GM12864 (cell line): ENCODE results near the gene SEC16B.

Source experiments
- DNase-seq: peaks from one replicate; pipeline ENCODE4 v3.0.0-alpha.2; 2011; ENCODE audit warnings: low read depth
- H3K4me3 ChIP-seq: 2 replicates; pipeline ENCODE4 v1.5.1; 2011; ENCODE audit warnings: mild to moderate bottlenecking, low read depth, low read length, control low read depth
- TF ChIP-seq, protein P1 (sequence below): IDR thresholded peaks from 2 replicates; pipeline ENCODE4 v1.5.1; 2011; ENCODE audit warnings: low read depth, mild to moderate bottlenecking, moderate library complexity, low read length, control low read depth, inconsistent platforms; ENCODE audit errors: missing control alignments

The SEC16B gene, protein sequence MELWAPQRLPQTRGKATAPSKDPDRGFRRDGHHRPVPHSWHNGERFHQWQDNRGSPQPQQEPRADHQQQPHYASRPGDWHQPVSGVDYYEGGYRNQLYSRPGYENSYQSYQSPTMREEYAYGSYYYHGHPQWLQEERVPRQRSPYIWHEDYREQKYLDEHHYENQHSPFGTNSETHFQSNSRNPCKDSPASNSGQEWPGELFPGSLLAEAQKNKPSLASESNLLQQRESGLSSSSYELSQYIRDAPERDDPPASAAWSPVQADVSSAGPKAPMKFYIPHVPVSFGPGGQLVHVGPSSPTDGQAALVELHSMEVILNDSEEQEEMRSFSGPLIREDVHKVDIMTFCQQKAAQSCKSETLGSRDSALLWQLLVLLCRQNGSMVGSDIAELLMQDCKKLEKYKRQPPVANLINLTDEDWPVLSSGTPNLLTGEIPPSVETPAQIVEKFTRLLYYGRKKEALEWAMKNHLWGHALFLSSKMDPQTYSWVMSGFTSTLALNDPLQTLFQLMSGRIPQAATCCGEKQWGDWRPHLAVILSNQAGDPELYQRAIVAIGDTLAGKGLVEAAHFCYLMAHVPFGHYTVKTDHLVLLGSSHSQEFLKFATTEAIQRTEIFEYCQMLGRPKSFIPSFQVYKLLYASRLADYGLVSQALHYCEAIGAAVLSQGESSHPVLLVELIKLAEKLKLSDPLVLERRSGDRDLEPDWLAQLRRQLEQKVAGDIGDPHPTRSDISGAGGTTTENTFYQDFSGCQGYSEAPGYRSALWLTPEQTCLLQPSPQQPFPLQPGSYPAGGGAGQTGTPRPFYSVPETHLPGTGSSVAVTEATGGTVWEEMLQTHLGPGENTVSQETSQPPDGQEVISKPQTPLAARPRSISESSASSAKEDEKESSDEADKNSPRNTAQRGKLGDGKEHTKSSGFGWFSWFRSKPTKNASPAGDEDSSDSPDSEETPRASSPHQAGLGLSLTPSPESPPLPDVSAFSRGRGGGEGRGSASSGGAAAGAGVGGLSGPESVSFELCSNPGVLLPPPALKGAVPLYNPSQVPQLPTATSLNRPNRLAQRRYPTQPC

GRCh38 chr1:177969825-177970371 lies at the start of gene SEC16B:
Gene SEC16B (minus strand): TSS chr1:177970058. CDS start chr1:177967981, 2,077 bp downstream.
- TF ChIP-seq, protein P1, sequence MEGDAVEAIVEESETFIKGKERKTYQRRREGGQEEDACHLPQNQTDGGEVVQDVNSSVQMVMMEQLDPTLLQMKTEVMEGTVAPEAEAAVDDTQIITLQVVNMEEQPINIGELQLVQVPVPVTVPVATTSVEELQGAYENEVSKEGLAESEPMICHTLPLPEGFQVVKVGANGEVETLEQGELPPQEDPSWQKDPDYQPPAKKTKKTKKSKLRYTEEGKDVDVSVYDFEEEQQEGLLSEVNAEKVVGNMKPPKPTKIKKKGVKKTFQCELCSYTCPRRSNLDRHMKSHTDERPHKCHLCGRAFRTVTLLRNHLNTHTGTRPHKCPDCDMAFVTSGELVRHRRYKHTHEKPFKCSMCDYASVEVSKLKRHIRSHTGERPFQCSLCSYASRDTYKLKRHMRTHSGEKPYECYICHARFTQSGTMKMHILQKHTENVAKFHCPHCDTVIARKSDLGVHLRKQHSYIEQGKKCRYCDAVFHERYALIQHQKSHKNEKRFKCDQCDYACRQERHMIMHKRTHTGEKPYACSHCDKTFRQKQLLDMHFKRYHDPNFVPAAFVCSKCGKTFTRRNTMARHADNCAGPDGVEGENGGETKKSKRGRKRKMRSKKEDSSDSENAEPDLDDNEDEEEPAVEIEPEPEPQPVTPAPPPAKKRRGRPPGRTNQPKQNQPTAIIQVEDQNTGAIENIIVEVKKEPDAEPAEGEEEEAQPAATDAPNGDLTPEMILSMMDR: no peak
- H3K4me3 ChIP-seq: no peak within 1 kb of the TSS
- DNase-seq: no peak

DNA sequence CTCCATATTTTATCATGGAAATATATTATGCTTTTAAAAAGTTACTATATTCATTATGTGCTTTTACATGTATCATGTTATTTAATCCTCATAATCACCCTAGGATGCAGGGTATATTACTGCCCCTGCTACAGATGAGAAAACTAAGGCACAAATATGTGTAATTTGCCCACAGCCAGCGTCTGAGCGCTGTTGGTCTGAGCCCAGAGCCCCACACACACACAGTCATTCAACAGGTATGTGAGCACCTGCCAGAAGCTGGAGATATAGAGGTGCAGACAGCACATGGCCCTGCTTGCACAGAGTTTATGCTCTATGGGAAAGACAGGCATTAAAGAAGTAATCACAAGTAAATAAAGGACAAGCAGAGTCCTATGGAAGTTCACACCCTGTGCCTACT lies 49.8 kb upstream of the SEC16B start:
- TF ChIP-seq, protein P1: no peak
- DNase-seq: no peak
- H3K4me3 ChIP-seq: no peak overlapping the region

DNA sequence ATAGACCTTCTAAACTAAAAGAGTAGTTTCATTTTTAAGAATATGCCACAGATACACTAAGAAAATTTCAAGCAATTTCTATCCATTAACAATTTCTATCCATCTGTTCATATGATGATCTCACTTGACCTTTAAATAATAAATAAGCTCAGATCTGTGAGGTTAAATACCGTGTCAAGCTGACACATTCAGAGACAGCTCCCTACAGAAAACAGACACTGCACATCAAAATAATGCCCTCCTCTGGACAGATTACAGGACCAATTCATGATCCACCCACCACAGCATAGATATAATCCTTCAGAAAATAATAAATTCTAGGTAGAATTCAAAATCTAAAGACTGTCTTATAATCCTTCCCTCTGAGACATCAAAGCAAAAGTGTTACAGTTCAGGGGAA lies 49.4 kb upstream of the SEC16B start:
- TF ChIP-seq, protein P1: no peak
- no peak for DNase-seq
- H3K4me3 ChIP-seq: no peak overlapping the region

DNA sequence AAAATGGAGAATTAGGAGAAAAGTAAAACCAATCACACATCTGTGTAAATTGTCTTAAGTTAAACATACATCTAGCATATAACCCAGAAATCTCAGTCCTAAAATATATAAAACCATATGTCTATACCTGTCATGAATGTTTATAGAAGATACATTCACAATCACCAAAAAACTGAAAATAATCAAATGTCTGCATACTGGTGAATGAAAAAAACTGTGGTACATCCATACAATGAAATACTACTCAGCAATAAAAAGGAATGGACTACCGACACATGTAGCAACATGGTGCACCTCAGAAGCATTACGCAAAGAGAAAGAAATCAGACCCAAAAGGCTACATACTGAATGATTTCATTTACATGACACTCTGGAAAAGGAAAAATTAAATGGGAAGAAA lies 47.7 kb upstream of the SEC16B start:
- no peak overlapping the region for H3K4me3 ChIP-seq
- no peak for DNase-seq
- TF ChIP-seq, protein P1: no peak

- TF ChIP-seq, protein P1: no peak
- no peak for DNase-seq
- H3K4me3 ChIP-seq: no peak overlapping the region
These were observed 42.1 kb upstream of the SEC16B start for GRCh38 chr1:178011864-178012503.

DNA sequence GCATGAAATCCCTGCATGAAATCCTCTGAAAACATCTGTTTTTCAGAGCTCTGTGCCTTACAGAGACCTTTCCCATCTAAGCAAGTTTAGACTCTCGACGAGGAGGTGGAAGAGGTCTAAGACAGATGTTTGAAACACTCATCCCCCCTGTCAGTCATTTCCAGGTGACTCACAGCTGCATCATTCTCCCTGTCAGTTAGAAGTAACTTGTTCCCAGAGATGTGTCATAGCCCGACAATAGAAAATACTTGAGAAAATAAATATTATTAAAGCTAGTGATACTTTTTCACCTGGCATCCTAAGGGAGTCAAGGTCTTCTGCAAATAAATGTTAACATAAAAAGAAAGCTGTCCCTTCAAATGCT lies 41.6 kb upstream of the SEC16B start:
- TF ChIP-seq, protein P1: no peak
- DNase-seq: no peak
- H3K4me3 ChIP-seq: no peak overlapping the region
